HG02763 (cell line): ENCODE data around the gene NAPEPLD.
A peak's percentile ranks its signal among the peaks of the same experiment; 100 is the strongest.
"Not testable (repeated sequence)": the region's sequence is repeated elsewhere in the genome, so short reads cannot be mapped to it uniquely, and the experiment has no call there.

Experiments
- ATAC-seq: cut with Tn5 transposase; IDR thresholded peaks from one replicate; pipeline ENCODE4 v1.9.1; 2021; ENCODE audit warnings: mild to moderate bottlenecking, moderate library complexity; ENCODE audit not compliant: unreplicated experiment

Gene NAPEPLD

DNA sequence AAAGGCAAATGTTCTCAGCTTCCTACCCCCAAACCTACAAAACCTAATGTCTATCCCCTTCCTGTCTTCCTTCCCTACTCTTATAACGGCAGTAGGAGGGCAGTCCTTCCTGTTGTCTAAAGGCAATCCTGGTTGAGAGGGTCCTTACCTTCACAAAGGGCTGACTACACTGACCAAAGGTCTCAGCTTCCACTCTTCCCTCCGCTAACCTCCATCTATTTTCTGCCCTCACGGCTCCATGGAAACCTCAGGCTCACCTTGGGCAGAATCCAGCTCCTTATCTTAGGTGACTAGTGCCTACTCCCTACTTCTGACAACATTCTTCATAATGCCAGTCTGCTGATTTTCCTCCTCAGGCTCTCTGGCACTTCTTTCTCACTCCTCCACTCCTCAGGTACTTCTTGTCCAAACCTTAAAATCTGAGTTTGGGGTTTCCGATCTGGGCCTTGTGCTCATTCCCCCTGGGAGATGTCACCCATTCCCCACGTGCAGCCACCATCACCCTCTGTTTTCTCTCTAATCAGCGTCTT is 74.8 kb downstream of the NAPEPLD start:
- ATAC-seq: no peak

DNA sequence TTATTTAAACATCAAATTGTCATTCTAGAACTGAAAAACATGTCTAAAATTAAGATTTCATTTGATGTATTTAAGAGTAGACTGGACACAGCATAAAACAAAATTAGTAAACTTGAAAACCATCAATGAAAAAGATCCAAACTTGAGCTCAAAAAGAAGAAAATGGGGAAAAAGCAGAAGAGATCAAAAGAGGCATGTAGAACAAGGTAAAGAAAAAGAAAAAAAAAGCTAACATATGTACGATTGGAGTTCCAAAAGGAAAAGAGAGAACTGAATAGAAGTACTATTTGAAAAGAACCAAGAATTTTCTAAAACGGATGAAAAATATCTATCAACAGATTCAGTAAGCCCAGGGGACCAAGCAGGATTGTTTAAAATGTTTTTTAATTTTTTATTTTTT is 77.9 kb downstream of the NAPEPLD start:
- no peak for ATAC-seq

GRCh38 chr7:103068414-103069403 is 80.2 kb downstream of the NAPEPLD start:
- no peak for ATAC-seq

- peak; percentile 45 for ATAC-seq
Observed at GRCh38 chr7:103065667-103066066, 83.2 kb downstream of the NAPEPLD start.

DNA sequence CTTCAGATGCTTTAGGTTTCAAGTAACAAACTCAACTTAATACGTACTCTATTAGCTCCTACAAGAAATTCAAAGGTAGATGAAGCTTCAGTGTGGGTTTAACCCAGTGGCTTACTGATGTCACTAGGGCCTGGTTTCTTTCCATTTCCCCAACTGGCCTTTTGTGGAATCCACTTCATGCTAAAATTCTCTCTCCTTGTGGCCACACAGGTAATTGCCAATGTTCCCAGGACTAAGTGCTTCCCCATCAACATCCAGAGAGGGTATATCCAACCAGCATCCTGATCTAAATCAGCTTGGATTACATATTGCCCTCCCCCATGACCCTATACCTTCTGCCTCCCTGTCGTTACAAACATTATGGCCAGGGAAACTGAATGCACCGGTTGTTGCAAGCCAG is 85.0 kb downstream of the NAPEPLD start:
- ATAC-seq: no peak

GRCh38 chr7:103059471-103059870 is 89.4 kb downstream of the NAPEPLD start:
- no peak for ATAC-seq

GRCh38 chr7:103058122-103058521 is 90.8 kb downstream of the NAPEPLD start:
- no peak for ATAC-seq

DNA sequence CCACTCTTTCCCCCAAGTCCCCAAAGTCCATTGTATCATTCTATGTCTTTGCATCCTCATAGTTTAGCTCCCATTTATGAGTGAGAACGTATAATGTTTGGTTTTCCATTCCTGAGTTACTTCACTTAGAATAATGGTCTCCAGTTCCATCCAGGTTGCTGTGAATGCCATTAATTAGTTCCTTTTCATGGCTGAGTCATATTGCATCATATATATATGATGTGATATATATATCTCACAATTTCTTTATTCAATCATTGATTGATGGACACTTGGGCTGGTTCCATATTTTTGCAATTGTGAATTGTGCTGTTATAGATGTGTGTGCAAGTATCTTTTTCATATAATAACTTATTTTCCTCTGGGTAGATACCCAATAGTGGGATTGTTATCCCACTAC is 92.9 kb downstream of the NAPEPLD start:
- ATAC-seq: not testable (repeated sequence)

GRCh38 chr7:103051519-103051918 is 97.4 kb downstream of the NAPEPLD start:
- ATAC-seq: no peak
